IMR-90 (cell line): ENCODE data around the gene TRMT2A. TPM values are rescaled to one million over a fixed set of nuclear protein-coding genes. Genes with fewer than 3 reads are reported as not detected.

ENCODE experiments used
- ATAC-seq: fragments of 200-7000 bp; cut with Tn5 transposase; 2 replicates; pipeline ENCODE4 v1.9.1; 2020; ENCODE audit warnings: low read depth, mild to moderate bottlenecking, moderate library complexity
- BruUV-seq: library from RNA; stranded (reverse); fragments of 400-500 nt; replicated peaks from 2 replicates; lab custom pipeline; 2021; lab: Mats Ljungman, UMichigan
- CTCF ChIA-PET: fragments of 300-600 bp; formaldehyde crosslinking; extraction: SDS; loops from one replicate; lab custom pipeline; 2021; ENCODE audit warnings: antibody characterized with exemption; lab: Yijun Ruan, JAX
- POLR2A ChIA-PET: fragments of 300-600 bp; sonication (Branson Sonifier 250); formaldehyde crosslinking; loops from one replicate; lab custom pipeline; 2022; ENCODE audit warnings: antibody characterized with exemption; ENCODE audit not compliant: unreplicated experiment; lab: Charles Lee
- DNase-seq: peaks from one replicate; pipeline ENCODE4 v3.0.0; 2013
- H2AFZ ChIP-seq: replicated peaks from 2 replicates; pipeline ENCODE3; 2013; ENCODE audit warnings: low read length, mild to moderate bottlenecking; ENCODE audit not compliant: poor library complexity
- H2AK5ac ChIP-seq: 2 replicates; pipeline ENCODE4 v1.6.1; 2013; ENCODE audit warnings: low read depth, low read length, inconsistent platforms
- H2AK9ac ChIP-seq: replicated peaks from 2 replicates; pipeline ENCODE3; 2013; ENCODE audit warnings: mild to moderate bottlenecking, low read depth, low read length, moderate library complexity; ENCODE audit not compliant: poor library complexity
- H2BK120ac ChIP-seq: 2 replicates; pipeline ENCODE4 v1.6.1; 2013; ENCODE audit warnings: low read depth, low read length, inconsistent platforms
- H2BK15ac ChIP-seq: 3 replicates; pipeline ENCODE4 v1.6.1; 2013; ENCODE audit warnings: low read depth, low read length, inconsistent platforms
- H2BK20ac ChIP-seq: 2 replicates; pipeline ENCODE4 v1.6.1; 2013; ENCODE audit warnings: low read depth, mild to moderate bottlenecking, inconsistent platforms, low read length, moderate library complexity
- H2BK5ac ChIP-seq: 2 replicates; pipeline ENCODE4 v1.6.1; 2013; ENCODE audit warnings: mild to moderate bottlenecking, low read depth, low read length, inconsistent platforms; ENCODE audit not compliant: poor library complexity, severe bottlenecking
- H3K14ac ChIP-seq: replicated peaks from 2 replicates; pipeline ENCODE4 v1.6.1; 2013; ENCODE audit warnings: low read depth, low read length, inconsistent platforms
- H3K18ac ChIP-seq: 2 replicates; pipeline ENCODE4 v1.6.1; 2013; ENCODE audit warnings: low read depth, low read length, control low read depth
- H3K23ac ChIP-seq: 2 replicates; pipeline ENCODE4 v1.6.1; 2013; ENCODE audit warnings: low read depth, low read length, inconsistent platforms
- H3K27ac ChIP-seq: 2 replicates; pipeline ENCODE4 v1.5.1; 2013; ENCODE audit warnings: mild to moderate bottlenecking, control low read depth, low read length; ENCODE audit not compliant: insufficient read depth
- H3K27me3 ChIP-seq: 2 replicates; pipeline ENCODE4 v1.6.1; 2013; ENCODE audit warnings: low read length; ENCODE audit not compliant: control insufficient read depth, insufficient read depth
- H3K36me3 ChIP-seq: 2 replicates; pipeline ENCODE4 v1.6.1; 2013; ENCODE audit warnings: low read length, mixed read lengths; ENCODE audit not compliant: control insufficient read depth, insufficient read depth
- H3K4ac ChIP-seq: 2 replicates; pipeline ENCODE4 v1.6.1; 2013; ENCODE audit warnings: low read depth, low read length, inconsistent platforms
- H3K4me1 ChIP-seq: 2 replicates; pipeline ENCODE4 v1.6.1; 2013; ENCODE audit warnings: low read length, mixed read lengths; ENCODE audit not compliant: control insufficient read depth, insufficient read depth
- H3K4me2 ChIP-seq: 2 replicates; pipeline ENCODE4 v1.6.1; 2013; ENCODE audit warnings: low read depth, mild to moderate bottlenecking, control low read depth, low read length, moderate library complexity
- H3K4me3 ChIP-seq: 2 replicates; pipeline ENCODE4 v1.5.1; 2013; ENCODE audit warnings: low read depth, mild to moderate bottlenecking, control low read depth, low read length, moderate library complexity; ENCODE audit not compliant: insufficient read depth
- H3K56ac ChIP-seq: 2 replicates; pipeline ENCODE4 v1.6.1; 2013; ENCODE audit warnings: low read length, inconsistent platforms; ENCODE audit not compliant: insufficient read depth; ENCODE audit errors: extremely low read depth
- H3K79me1 ChIP-seq, 2 experiments: 2 replicates each; pipeline ENCODE4 v1.6.1; 2013; ENCODE audit warnings: low read length in 2 of 2, inconsistent platforms in 1 of 2, low read depth in 1 of 2
- H3K9ac ChIP-seq: 2 replicates; pipeline ENCODE4 v1.6.1; 2013; ENCODE audit warnings: low read depth, low read length, control low read depth
- H3K9me1 ChIP-seq: 2 replicates; pipeline ENCODE4 v1.6.1; 2013; ENCODE audit warnings: low read length, inconsistent platforms; ENCODE audit not compliant: insufficient read depth
- H3K9me3 ChIP-seq: 2 replicates; pipeline ENCODE4 v1.6.1; 2013; ENCODE audit warnings: low read length; ENCODE audit not compliant: control insufficient read depth, insufficient read depth
- H4K20me1 ChIP-seq: 2 replicates; pipeline ENCODE4 v1.6.1; 2013; ENCODE audit warnings: low read length, inconsistent platforms; ENCODE audit not compliant: insufficient read depth
- H4K5ac ChIP-seq: 2 replicates; pipeline ENCODE4 v1.6.1; 2013; ENCODE audit warnings: mild to moderate bottlenecking, low read depth, low read length, control low read depth
- H4K8ac ChIP-seq, 2 experiments: 2 replicates each; pipeline ENCODE4 v1.6.1; 2013; ENCODE audit warnings: low read depth in 2 of 2, low read length in 2 of 2, control low read depth in 1 of 2, inconsistent platforms in 1 of 2
- H4K91ac ChIP-seq: 2 replicates; pipeline ENCODE4 v1.6.1; 2013; ENCODE audit warnings: low read depth, low read length, inconsistent platforms; ENCODE audit not compliant: insufficient read depth
- BHLHE40 ChIP-seq: fragments of 150-350 bp; IDR thresholded peaks from 2 replicates; pipeline ENCODE4 v1.6.1; 2016; ENCODE audit warnings: mild to moderate bottlenecking, low read depth, low read length
- CEBPB ChIP-seq: IDR thresholded peaks from 2 replicates; pipeline ENCODE4 v1.6.1; 2012; ENCODE audit warnings: low read depth, low read length, improper control_type of control experiment
- CHD1 ChIP-seq: IDR thresholded peaks from 2 replicates; pipeline ENCODE4 v1.6.1; 2012; ENCODE audit warnings: low read depth, low read length, improper control_type of control experiment
- MAFK ChIP-seq: IDR thresholded peaks from 2 replicates; pipeline ENCODE4 v1.6.1; 2012; ENCODE audit warnings: low read depth, low read length, improper control_type of control experiment
- MAZ ChIP-seq: IDR thresholded peaks from 2 replicates; pipeline ENCODE4 v1.6.1; 2012; ENCODE audit warnings: low read depth, mild to moderate bottlenecking, low read length, improper control_type of control experiment, moderate library complexity, borderline replicate concordance
- MXI1 ChIP-seq: IDR thresholded peaks from 2 replicates; pipeline ENCODE4 v1.6.1; 2012; ENCODE audit warnings: low read depth, mild to moderate bottlenecking, low read length, moderate library complexity, borderline replicate concordance
- NFE2L2 ChIP-seq: fragments of 150-350 bp; IDR thresholded peaks from 2 replicates; pipeline ENCODE4 v1.6.1; 2016; ENCODE audit warnings: low read depth, mild to moderate bottlenecking, low read length
- POLR2A ChIP-seq: IDR thresholded peaks from 2 replicates; pipeline ENCODE4 v1.6.1; 2012; ENCODE audit warnings: mild to moderate bottlenecking, low read depth, low read length
- RAD21 ChIP-seq: IDR thresholded peaks from 2 replicates; pipeline ENCODE4 v1.6.1; 2012; ENCODE audit warnings: low read length, improper control_type of control experiment
- RCOR1 ChIP-seq: IDR thresholded peaks from 2 replicates; pipeline ENCODE4 v1.6.1; 2012; ENCODE audit warnings: mild to moderate bottlenecking, low read length, improper control_type of control experiment; ENCODE audit not compliant: insufficient replicate concordance
- SMC3 ChIP-seq: fragments of 150-350 bp; IDR thresholded peaks from 2 replicates; pipeline ENCODE4 v1.6.1; 2016; ENCODE audit warnings: low read depth, mild to moderate bottlenecking, antibody characterized with exemption, low read length, moderate library complexity
- WGBS, 2 experiments: methylation state at CpG; one replicate each; pipeline versions ENCODE4 v1.1.5 to v1.1.7; 2013; ENCODE audit warnings: missing lambda C conversion rate in 2 of 2; ENCODE audit not compliant: insufficient read length in 1 of 2; ENCODE audit errors: extremely low coverage in 2 of 2; 5-methylcytosine and 5-hydroxymethylcytosine counted together
- dilution Hi-C: fragments of 300-500 bp; cut with HindIII; formaldehyde crosslinking; loops from one replicate; pipeline ENCODE4 v1.14.3; 2018; ENCODE audit warnings: low sequenced_read_pairs; ENCODE audit not compliant: unreplicated experiment
- in situ Hi-C: fragments of 300-500 bp; cut with MboI; formaldehyde crosslinking; loops from 3 replicates; pipeline ENCODE4 v1.14.3; 2019; ENCODE audit warnings: low sequenced_read_pairs, inconsistent platforms, mixed read lengths
- intact Hi-C: fragments of 100-400 bp; cut with micrococcal nuclease; formaldehyde crosslinking; loops from 2 replicates; pipeline ENCODE4 v1.10.0; 2022
- polyA plus RNA-seq, 3 experiments: library from polyadenylated mRNA; depleted of rRNA; stranded (reverse); fragments of >200 nt; gene quantifications; 2 replicates each; pipeline ENCODE4 v1.2.3, GENCODE V29; 2012; ENCODE audit warnings: low replicate concordance in 1 of 3
- total RNA-seq: library from RNA; depleted of rRNA; stranded (reverse); fragments of >200 nt; gene quantifications from 2 replicates; pipeline ENCODE4 v1.2.3, GENCODE V29; 2012
- TF ChIP-seq, protein P1 (sequence below): fragments of 150-350 bp; IDR thresholded peaks from 2 replicates; pipeline ENCODE4 v1.6.1; 2017; ENCODE audit warnings: mild to moderate bottlenecking, antibody characterized with exemption, low read length, low read depth
- TF ChIP-seq, protein P2 (sequence below): fragments of 150-350 bp; IDR thresholded peaks from 2 replicates; pipeline ENCODE4 v1.6.1; 2016; ENCODE audit warnings: low read depth, mild to moderate bottlenecking, low read length, moderate library complexity, borderline replicate concordance
- TF ChIP-seq, protein P3 (sequence below): conservative IDR thresholded peaks from 2 replicates; pipeline ENCODE4 v1.5.1; 2012; ENCODE audit warnings: mild to moderate bottlenecking, low read depth, low read length, improper control_type of control experiment

Gene TRMT2A
- total and polyA plus RNA-seq, 2 of the 4 experiments (the other 2 are of a cell fraction): 22.0 to 39.1 TPM

DNA sequence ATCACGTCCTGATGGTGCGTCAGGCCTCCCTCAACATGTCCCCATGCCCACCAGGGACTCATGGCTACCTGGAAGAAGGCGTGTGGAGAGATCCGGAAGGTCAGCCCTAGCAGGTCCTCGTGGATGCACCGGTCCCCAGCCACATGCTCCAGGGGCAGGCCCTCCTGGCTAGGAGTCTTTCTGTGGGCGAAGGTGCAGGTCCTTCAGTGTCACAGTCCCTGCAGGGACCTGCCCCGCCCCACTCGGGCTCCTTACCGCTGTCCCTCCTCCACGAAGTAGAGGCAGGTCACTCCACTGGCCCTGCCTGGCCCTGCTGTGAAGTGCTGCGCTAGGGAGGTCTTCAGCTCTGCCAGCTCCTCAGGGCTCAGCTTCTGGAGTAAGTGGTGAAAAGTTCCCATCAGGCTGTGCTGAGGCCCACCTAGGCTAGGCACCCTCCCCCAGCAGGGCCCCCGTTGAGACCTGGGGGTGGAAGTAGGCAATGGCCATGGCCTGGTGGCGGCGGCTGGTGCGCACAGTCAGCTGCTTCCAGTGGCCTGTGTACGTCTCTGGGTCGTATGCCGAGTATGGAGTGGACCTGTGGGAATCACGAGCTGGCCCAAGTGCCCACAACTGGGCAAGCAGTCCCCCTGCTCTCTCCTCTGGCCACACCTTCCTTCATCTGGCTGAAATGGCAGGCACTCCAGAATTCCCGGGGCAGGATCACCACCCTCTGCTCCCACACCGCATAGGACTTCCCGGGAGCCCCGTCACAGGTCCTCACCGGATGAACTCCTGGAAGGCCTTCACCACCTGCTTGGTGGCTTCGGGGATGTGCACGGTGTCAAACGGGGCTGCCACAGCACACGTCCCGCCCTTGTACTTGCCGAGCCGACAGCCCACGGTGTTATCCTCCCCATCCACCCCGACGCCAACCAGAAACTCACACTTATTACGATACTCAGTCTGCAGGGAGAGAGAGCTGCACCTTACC is 2.2 kb downstream of the TRMT2A start:
- Histone ChIP-seq H4K5ac (no peak overlapping the region), H3K56ac (no peak overlapping the region), H3K18ac (no peak overlapping the region), H2BK15ac (no peak overlapping the region), H3K27me3 (no peaks in the 10 kb centered on the region), H4K8ac (no peak overlapping the region), H3K9me1 (no peaks in the 10 kb centered on the region), H2BK5ac (no peak overlapping the region), H2AK9ac (peak overlapping the region; percentile 51), H3K14ac (no peak overlapping the region), H4K91ac (no peak overlapping the region), H2AFZ (no peak overlapping the region), H3K36me3 (peaks cover 60% of the 10 kb centered on the region), H2BK20ac (no peak overlapping the region), H3K4me3 (no peak overlapping the region), H3K4me1 (peaks cover 6% of the 10 kb centered on the region), H3K4ac (no peak overlapping the region), H2AK5ac (no peak overlapping the region), H4K20me1 (peaks cover 22% of the 10 kb centered on the region), H3K79me1 (peaks cover 11 to 37% of the 10 kb centered on the region in 2 experiments; a peak in 3 of 4 replicates), H3K23ac (no peak overlapping the region), H3K9me3 (no peaks in the 10 kb centered on the region), H3K9ac (no peak overlapping the region), H3K27ac (no peak overlapping the region), H3K4me2 (no peak overlapping the region), H2BK120ac (no peak overlapping the region)
- dilution Hi-C loops (no loop called here), intact Hi-C loops (no loop called here), in situ Hi-C loops (no loop called here)
- CTCF ChIA-PET: no interaction called here
- POLR2A ChIA-PET: no interaction called here
- no TSS peak for BruUV-seq
- ATAC-seq (no peak), DNase-seq (no peak)
- 94% methylated on average over 20 of the region's 36 CpGs; no CpG with 5 or more reads in 1 of the 2 experiments for WGBS, 2 experiments
- TF ChIP-seq MXI1 (no peak), MAFK (no peak), CHD1 (no peak), SMC3 (no peak), RCOR1 (no peak), CEBPB (no peak), POLR2A (no peak; the same call in 1 of the 2 replicates), BHLHE40 (no peak), NFE2L2 (no peak), RAD21 (no peak), MAZ (no peak)
- TF ChIP-seq, protein P1, sequence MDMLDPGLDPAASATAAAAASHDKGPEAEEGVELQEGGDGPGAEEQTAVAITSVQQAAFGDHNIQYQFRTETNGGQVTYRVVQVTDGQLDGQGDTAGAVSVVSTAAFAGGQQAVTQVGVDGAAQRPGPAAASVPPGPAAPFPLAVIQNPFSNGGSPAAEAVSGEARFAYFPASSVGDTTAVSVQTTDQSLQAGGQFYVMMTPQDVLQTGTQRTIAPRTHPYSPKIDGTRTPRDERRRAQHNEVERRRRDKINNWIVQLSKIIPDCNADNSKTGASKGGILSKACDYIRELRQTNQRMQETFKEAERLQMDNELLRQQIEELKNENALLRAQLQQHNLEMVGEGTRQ: no peak
- TF ChIP-seq, protein P2, sequence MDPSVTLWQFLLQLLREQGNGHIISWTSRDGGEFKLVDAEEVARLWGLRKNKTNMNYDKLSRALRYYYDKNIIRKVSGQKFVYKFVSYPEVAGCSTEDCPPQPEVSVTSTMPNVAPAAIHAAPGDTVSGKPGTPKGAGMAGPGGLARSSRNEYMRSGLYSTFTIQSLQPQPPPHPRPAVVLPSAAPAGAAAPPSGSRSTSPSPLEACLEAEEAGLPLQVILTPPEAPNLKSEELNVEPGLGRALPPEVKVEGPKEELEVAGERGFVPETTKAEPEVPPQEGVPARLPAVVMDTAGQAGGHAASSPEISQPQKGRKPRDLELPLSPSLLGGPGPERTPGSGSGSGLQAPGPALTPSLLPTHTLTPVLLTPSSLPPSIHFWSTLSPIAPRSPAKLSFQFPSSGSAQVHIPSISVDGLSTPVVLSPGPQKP: no peak
- TF ChIP-seq, protein P3, sequence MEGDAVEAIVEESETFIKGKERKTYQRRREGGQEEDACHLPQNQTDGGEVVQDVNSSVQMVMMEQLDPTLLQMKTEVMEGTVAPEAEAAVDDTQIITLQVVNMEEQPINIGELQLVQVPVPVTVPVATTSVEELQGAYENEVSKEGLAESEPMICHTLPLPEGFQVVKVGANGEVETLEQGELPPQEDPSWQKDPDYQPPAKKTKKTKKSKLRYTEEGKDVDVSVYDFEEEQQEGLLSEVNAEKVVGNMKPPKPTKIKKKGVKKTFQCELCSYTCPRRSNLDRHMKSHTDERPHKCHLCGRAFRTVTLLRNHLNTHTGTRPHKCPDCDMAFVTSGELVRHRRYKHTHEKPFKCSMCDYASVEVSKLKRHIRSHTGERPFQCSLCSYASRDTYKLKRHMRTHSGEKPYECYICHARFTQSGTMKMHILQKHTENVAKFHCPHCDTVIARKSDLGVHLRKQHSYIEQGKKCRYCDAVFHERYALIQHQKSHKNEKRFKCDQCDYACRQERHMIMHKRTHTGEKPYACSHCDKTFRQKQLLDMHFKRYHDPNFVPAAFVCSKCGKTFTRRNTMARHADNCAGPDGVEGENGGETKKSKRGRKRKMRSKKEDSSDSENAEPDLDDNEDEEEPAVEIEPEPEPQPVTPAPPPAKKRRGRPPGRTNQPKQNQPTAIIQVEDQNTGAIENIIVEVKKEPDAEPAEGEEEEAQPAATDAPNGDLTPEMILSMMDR: no peak
